Measurements from ENCODE around the gene SHISAL2A.

- TF ChIP-seq ZBTB33 (IDR thresholded peaks at IDR 0.05) (no peak), CBX5 (IDR thresholded peaks at IDR 0.05; ENCODE audit: low read depth) (no peak), CHD1 (IDR thresholded peaks at IDR 0.05; ENCODE audit: low read depth, low read length) (no peak), EZH2 (IDR thresholded peaks at IDR 0.05; ENCODE audit: borderline replicate concordance, control insufficient read depth, low read depth, low read length) (no peak), ZNF687 (IDR thresholded peaks at IDR 0.05) (no peak), PRDM15 (CRISPR knock-in tag; IDR thresholded peaks at IDR 0.05) (no peak), USF2 (IDR thresholded peaks at IDR 0.05; ENCODE audit: borderline replicate concordance, low read depth, low read length) (no peak), EGR1 (IDR thresholded peaks at IDR 0.05; ENCODE audit: borderline replicate concordance in 1 of 2, low read depth in 2 of 2, low read length in 2 of 2) (no peak)
Measured at GRCh38 chr1:52604063-52604770, 28.8 kb upstream of the SHISAL2A start.
